Measurements from ENCODE around the gene CDC25A.

- TF ChIP-seq CTCF (conservative IDR thresholded peaks at IDR 0.05; ENCODE audit: low read depth in 2 of 2) (no peak), NANOG (IDR thresholded peaks at IDR 0.05; ENCODE audit: borderline replicate concordance) (no peak), EZH2phosphoT487 (IDR thresholded peaks at IDR 0.05; ENCODE audit: unreplicated experiment) (no peak), POLR2AphosphoS5 (IDR thresholded peaks at IDR 0.05; ENCODE audit: low read depth) (no peak)
These were observed 1.1 kb upstream of the CDC25A start for GRCh38 chr3:48189321-48189720.

Data from GM23338 (cell line).